CD4-positive, alpha-beta T cell treated with Interleukin-15 for 4 hours (primary cell): ENCODE measurements around the gene PAM16.
"Not testable (repeated sequence)": the region's sequence is repeated elsewhere in the genome, so short reads cannot be mapped to it uniquely, and the experiment has no call there.

Experiments
- DNase-seq: peaks from one replicate; pipeline ENCODE4 v3.0.0-alpha.2; 2020; ENCODE audit warnings: low spot score

Gene PAM16

DNA sequence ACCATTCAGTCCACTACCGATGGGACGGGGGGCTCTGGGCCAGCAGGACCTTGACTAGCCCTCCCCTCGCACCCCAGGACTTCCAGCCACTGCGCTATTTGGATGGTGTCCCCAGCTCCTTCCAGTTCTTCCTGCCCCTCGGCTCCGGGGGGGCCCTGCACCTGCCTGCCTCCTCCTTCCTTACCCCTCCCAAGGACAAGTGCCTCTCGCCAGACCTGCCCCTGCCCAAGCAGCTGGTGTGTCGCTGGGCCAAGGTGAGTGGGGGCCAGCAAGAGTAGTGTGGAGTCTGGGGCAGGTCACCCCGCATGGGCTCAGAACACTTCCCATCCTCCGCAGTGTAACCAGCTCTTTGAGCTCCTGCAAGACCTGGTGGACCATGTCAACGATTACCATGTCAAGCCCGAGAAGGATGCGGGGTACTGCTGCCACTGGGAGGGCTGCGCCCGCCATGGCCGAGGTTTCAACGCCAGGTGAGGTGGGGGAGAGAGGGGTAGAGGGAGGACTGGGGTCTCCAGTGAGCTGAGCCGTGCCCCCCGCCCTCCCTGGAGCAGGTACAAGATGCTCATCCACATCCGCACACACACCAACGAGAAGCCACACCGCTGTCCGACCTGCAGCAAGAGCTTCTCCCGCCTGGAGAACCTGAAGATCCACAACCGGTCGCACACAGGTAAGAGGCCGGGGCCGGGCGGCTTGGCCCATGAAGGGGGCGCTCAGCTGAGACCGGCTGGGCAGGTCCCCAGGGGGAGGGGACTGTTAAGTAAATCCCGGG is 16.2 kb downstream of the PAM16 start:
- no peak for DNase-seq

DNA sequence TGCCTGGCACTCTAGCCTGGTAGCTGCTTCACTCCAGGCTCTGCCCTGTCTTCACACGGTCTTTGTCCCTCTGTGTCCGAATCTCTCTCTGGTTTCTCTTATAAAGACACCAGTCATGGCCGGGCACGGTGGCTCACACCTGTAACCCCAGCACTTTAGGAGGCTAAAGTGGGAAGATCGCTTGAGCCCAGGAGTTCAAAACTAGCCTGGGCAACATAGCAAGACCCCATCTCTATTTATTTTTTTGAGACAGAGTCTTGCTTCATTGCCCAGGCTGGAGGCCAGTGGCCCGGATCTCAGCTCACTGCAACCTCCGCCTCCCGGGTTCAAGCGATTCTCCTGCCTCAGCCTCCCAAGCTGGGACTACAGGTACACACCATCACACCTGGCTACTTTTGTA is 17.4 kb downstream of the PAM16 start:
- not testable (repeated sequence) for DNase-seq

DNA sequence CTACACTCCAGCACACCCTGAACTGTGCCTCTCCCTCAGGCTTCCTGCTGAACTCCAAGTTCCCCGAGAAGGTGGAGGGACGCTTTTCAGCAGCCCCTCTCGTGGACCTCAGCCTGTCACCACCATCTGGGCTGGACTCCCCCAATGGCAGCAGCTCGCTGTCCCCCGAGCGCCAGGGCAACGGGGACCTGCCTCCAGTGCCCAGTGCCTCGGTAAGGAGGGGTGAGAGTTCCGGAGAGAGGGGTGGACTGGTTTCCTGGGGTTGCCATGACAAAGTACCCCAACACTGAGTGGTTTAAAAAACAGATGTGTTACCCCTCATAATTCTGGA is 17.8 kb downstream of the PAM16 start:
- no peak for DNase-seq

DNA sequence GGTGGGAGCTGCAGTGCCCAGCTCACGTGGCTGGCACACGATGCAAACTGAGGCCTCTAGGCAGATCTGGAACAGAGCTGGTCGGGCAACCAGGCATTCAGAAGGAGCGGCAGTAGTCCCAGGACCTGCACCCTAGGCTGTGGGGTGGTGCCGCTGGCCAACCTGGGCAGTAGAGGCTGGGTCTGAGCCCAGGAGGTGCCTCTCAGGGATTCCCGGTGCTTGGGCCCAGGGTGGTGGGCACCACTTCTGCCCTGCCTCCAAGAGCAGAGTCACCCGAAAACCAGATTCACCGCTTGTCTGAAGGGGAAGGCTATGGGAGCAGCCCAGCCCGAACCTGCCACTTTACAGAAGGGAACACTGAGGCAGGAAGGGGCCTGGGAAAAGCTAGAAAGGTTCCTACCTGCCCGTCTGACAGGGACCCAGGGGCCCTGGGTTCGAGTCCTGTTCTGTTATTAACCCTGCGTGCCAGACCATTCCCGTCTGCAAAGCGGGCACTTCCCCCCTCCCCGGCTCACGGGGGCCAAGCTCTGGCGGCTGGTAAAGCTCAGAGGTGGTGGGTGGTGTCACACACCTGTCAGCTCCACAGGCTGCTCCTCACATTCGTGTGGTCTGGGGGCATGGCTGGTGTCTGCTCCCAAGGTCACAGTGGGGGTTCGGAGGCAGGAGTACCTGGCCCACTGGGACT is 18.4 kb downstream of the PAM16 start:
- DNase-seq = no peak

DNA sequence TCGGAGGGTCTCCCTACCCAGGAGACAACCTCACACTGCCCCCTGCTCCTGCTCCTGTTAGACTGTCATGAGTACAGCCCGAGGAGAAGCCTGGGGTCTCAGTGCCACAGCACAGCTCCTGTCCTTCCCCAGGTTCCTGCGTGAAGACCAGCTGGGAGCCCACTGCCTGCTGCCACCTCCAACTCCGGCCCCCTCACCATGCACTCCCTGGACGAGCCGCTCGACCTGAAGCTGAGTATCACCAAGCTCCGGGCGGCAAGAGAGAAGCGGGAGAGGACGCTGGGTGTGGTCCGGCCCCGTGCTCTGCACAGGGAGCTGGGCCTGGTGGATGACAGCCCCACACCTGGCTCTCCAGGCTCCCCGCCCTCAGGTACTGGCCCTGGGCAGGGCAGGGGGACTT is 19.0 kb downstream of the PAM16 start:
- DNase-seq = no peak

- DNase-seq = peak; percentile 71
These were observed 20.7 kb downstream of the PAM16 start for GRCh38 chr16:4330277-4330874.

- DNase-seq = no peak
These were observed 22.0 kb downstream of the PAM16 start for GRCh38 chr16:4328782-4329775.

GRCh38 chr16:4328046-4328781 is 22.9 kb downstream of the PAM16 start:
- DNase-seq = peak; percentile 50

GRCh38 chr16:4327386-4328045 is 23.6 kb downstream of the PAM16 start:
- DNase-seq = no peak

DNA sequence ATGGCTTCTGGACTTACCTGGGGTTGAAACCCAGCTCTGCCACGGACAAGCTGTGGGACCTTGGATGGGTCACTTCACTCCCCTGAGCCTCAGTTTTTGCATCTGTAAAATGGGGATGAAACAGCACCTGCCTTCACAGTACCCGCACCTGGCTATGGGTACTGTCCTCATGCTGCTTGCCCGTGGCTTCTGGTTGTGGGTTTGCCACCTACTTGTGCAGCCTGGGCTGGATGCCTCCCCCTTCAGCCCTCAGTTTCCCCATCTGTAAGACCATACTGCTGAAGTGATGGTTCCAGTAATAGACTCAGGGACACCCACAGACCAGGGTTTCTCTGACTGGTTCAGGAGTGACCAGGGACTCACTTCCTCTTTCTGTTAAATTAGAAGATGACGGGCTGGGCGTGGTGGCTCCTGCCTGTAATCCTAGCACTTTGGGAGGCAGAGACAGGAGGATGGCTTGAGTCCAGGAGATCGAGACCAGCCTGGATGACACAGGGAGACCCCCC is 25.8 kb downstream of the PAM16 start:
- DNase-seq = no peak

DNA sequence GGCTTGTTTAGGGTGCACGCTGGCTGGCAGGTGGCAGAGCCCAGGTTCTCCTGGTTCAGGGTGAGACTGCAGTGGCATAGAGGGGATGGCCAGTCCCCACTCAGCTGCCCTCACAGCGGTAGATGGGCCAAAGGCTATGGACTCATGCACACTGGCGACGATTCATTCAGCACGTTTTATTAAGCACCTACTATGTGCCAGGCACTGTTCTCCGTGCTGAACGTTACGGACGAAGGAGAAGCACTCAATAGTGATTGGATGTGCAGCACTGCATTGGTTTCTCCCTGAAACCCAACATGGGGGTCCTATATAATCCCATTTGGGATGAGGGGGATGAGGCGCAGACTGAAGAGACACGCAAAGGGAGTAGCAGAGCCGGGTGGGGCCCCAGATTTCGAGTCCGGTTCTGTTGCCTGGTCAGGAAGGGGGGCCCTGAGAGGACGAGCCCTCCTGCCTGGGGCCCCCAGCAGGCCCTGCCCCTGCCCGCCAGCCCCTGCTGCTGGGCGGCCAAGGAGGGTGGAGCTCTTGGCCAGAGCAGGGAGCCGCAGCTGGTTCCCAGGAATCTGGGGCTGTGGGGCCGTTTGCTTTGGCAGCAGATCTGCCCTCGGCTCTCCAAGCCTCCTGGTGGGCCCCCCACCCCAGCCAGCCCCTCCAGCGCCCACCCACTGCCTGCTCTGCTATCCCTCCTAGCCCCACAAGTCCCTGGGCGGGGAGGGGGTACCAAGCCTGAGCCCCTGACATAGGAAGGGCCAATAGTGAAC is 26.4 kb downstream of the PAM16 start:
- no peak for DNase-seq

GRCh38 chr16:4323845-4324488 is 27.2 kb downstream of the PAM16 start:
- no peak for DNase-seq

DNA sequence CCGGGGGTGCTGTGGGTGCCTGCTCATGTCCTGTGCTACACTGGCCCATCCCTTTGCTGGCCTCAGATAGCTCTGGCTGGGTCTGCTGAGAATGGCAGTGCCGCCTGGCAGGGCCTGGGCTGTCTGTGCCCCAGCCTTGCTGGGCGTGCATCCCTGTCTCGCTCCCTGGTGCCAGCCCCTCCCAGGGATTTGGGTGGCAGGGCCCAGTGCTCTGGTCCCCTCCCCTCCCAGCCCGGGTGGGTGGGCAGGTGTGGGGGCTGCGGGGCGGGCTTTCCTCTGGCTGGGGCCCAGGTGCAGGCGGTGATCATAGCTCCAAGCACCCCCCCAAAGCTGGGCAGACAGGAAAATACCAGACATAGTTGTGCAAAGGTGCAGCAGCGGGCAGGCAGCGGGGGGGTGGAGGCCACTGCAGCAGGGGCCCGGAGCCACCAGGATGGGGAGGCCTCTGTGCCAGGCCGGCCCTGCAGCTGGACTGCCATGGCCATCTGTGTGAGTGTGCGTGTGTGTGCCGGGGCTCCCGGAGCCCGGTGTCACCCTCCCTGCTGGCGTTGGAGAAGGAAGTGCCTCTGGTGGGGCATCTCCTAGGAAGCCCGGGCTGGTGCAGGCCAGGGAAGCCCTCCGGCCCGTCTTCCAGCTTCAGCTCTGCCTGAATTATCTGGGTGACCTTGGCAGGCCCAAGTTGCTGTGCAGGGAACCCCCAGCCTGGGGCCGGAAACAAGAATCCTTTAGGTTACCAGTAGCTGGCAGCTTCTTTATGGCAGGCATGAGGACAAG is 27.9 kb downstream of the PAM16 start:
- no peak for DNase-seq

- DNase-seq = no peak
These were observed 28.7 kb downstream of the PAM16 start for GRCh38 chr16:4322121-4323052.

GRCh38 chr16:4321286-4322120 is 29.6 kb downstream of the PAM16 start:
- no peak for DNase-seq

DNA sequence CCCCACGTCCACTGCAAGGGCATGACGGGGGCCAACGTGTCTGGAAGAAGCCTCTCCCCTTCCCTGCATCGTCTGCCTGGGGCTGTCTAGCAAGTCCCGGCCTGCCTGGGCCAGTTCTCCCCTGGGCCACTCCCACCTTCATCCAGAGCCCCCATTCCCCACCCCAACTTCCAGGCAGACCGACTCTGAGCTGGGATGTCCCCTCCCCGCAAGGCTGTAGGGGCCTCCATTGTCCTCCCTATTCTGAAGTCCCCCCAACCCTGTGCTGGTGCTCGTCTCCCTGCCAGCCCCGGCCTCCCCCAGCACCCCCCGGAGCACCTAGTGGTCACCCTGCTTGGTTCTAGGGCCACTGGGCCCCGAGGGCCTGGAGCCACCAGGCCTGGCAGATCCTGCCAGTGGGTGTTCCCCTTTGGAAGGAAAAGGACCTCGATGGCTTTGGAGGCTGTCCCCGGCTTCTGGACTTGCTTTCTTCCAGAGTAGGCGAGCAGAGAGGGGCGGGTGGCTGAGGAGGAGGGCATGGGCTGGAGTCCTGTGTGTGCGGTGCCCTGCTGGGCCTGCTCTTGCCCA is 30.5 kb downstream of the PAM16 start:
- no peak for DNase-seq
